ENCODE measurements around the gene COL3A1.

The COL3A1 gene

DNA sequence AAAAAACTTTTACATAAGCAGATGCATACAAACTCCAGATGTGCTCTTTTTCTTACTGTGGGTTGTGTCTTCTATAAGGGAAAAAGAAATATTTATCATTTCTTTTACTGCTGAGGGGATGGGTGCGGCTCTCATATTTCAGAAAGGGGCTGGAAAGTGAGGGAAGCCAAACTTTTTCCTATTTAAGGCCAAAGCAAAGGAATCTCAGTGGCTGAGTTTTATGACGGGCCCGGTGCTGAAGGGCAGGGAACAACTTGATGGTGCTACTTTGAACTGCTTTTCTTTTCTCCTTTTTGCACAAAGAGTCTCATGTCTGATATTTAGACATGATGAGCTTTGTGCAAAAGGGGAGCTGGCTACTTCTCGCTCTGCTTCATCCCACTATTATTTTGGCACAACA lies at the start of gene COL3A1:
Gene COL3A1 (plus strand): TSS at position 210 of the 400 bp plus-strand sequence. CDS start 117 bp downstream, at position 327.
- DNase-seq, result no peak
- in situ Hi-C loops (cut with HindIII; ENCODE audit: low pct_ligation_motif_present, low pct_unique_long_range_greater_than_20kb, low sequenced_read_pairs), result no loop called here

DNA sequence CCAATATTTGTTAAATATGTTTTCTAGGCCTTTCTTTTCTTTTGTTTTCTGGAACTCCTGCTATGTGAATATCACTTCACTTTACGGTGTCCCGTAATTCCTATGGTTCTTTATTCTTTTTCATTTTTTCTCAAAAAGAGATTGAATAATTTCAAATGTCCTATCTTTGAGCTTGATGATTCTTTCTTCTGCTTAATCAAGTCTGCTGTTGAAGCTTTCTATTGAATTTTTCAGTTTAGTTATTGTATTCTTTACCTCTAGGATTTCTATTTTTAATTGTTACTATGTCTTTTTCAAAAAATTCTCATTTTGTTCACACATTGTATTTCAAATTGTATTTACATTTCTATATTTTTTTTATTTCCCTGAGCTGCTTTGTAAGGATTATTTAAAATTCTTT lies 45.5 kb upstream of the COL3A1 start:
- DNase-seq, result no peak
- in situ Hi-C loops (cut with HindIII; ENCODE audit: low pct_ligation_motif_present, low pct_unique_long_range_greater_than_20kb, low sequenced_read_pairs), result no loop called here

DNA sequence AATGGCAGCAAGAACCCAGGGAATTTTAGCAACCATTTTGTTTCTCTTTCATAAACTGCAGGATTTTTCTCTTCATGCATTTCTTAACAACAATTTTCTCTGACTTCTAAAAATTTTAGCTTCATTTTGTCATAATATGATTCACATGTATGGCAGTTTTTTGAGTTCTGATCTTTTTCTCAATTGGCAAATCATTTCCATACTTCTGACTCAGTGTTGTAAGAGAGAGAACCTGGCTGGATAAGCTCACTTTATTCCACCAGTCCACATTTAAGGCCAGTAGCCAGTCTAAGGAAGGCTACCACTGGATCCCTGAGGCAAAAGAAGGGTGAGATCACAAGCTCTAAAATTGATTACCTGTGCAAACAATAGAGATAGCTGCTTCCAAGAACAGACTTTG lies 42.8 kb upstream of the COL3A1 start:
- in situ Hi-C loops (cut with HindIII; ENCODE audit: low pct_ligation_motif_present, low pct_unique_long_range_greater_than_20kb, low sequenced_read_pairs), result no loop called here
- no peak for DNase-seq

DNA sequence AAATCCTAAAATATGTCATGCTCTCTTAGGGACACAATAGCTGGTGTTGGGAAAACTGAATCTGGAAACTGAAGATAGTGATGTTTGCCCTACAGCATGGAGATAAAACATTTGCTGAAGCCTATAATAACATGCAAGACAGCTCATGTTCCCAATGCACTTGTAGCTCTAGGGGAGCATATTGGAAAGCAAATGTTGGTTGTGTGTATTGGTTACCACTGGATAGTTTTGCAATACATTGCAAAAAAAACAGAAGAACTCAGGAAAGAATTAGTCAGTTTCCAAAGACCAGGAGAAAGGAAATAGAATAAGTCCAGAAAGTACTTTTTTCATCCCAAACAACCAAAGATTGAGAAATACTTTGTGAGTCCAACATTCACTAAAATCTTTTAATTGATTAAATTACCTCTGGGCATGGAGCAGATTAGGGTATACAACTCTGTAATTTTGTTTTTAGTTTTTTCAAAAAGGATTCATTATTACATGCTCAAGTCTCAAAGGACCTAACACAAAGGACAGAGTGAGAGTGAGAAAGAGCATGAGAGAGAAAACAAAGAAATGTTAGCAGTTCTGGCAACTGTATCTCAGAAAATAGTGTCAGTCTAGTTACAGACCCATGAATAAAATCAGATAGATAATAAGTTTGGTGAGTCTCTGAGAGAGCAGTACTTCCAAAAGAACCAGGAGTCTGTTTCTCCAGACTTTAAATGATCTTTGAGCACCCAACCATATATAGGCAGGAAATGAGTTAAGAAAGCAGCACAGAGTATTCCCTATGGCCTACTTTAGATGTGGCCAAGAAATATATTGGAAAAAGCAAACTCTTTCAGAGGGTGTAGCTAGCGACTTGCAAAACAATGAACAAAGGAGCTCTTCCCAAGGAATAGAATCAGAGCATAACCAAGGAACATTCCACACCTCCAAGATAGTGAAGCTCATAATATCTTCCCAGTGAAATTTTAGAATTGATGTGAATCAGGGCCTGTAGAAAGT lies 36.6 kb upstream of the COL3A1 start:
- no peak for DNase-seq
- in situ Hi-C loops (cut with HindIII; ENCODE audit: low pct_ligation_motif_present, low pct_unique_long_range_greater_than_20kb, low sequenced_read_pairs), result no loop called here

DNA sequence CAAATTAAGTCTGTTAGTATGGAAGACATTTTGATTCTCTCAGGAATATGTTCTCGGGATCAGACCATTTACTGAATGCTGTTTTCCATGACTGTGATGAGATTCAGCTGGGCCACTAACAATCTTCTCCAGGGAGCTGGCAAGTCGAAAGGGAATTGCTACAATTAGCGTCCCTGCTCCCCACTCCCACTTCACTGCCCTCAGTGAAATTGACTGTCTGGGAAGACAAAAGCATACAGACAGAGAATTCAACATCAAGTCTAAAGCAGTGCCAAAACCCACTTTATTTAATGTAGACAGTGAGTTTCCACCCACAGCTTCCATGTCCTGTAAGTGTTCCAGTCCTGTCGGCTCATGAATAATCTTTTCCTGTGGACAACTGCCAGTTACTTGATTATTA lies 34.0 kb upstream of the COL3A1 start:
- in situ Hi-C loops (cut with HindIII; ENCODE audit: low pct_ligation_motif_present, low pct_unique_long_range_greater_than_20kb, low sequenced_read_pairs), result no loop called here
- DNase-seq, result no peak

DNA sequence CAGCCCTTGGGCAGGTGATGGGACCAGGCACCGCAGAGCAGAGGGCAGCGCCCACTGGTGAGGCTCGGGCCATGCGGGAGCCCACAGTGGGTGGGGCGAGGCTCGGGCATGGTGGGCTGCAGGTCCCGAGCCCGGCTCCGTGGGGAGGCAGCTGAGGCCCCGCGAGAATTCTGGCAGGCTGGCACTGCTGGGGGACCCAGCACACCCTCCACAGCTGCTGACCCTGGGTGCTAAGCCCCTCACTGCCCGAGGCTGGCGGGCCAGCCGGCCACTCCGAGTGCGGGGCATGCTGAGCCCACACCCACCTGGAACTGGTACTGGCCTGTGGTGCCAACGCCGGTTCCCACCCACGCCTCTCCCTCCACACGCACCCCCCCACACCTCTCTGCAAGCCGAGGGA lies 29.7 kb upstream of the COL3A1 start:
- no peak for DNase-seq
- in situ Hi-C loops (cut with HindIII; ENCODE audit: low pct_ligation_motif_present, low pct_unique_long_range_greater_than_20kb, low sequenced_read_pairs), result no loop called here

DNA sequence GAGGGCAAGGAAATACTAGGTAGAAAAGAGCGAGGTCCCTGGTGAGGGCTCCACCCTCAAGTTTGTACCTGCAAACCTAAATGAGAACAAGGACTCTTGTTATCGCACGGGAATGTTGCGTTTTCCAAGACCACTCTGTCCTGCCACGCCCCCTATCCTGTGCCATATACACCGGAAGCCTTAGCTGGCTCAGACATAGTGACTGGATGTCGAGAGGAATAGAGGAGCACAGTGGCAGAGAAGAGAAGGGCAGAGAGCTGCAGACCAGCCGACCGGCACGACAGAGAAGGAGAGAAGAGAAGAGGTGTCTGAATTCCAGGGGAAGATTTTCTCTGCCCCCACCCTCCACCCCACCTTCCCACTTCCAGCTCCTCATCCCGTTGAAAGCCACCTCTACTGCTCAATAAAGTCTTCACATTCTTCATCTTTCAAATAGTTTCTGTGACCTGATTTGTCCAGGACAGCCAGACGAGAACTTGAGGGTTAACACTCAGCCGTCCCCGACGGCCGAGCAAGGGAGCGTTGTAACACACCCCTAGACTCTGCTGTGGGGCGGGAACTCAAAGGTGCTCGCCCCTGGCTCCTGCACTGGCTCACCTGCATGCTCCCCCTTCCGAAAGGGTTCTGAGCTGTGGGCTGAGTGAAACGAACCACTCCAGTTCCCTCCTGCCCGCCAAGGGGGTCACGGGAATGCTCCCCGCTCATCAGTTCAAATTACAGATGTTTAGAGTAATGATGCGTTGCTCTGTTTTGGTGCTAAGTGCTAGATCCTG lies 24.9 kb upstream of the COL3A1 start:
- no peak for DNase-seq
- in situ Hi-C loops (cut with HindIII; ENCODE audit: low pct_ligation_motif_present, low pct_unique_long_range_greater_than_20kb, low sequenced_read_pairs), result no loop called here

DNA sequence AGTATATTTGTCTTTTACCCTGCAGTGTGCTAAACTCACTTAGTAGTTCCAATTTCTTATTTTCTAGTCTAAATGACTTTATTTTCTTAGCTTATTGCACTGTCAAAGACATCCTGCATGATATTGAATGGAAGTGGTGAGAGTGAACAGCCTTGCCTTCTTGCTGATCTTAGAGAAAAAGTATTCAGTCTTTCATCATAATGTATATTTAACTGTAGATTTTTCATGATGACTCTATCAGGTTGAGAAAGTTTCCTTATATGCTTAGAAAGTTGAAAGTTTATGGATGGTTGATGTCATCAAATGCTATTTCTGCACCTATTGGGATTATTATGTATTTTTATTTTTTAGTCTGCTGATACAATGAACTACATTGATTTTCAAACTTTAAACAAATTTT lies 21.3 kb upstream of the COL3A1 start:
- DNase-seq, result no peak
- in situ Hi-C loops (cut with HindIII; ENCODE audit: low pct_ligation_motif_present, low pct_unique_long_range_greater_than_20kb, low sequenced_read_pairs), result no loop called here

DNA sequence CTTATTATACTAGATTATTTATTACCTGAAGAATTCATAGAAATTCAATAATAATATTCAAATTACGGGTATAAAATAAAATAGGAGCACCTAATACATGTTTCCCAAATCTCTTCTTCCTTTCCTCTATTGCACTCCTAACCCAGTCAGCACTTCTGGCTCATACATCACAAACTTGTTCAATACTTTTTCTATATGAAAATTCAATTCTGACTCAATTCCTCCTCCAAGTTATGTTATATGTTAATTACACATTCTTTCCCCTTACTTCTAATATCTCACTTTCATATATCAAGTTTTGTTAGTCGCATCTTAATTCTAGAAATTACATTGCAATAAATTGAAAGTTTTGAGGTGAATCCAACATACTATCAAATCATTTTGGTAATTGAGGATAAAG lies 17.9 kb upstream of the COL3A1 start:
- in situ Hi-C loops (cut with HindIII; ENCODE audit: low pct_ligation_motif_present, low pct_unique_long_range_greater_than_20kb, low sequenced_read_pairs), result no loop called here

DNA sequence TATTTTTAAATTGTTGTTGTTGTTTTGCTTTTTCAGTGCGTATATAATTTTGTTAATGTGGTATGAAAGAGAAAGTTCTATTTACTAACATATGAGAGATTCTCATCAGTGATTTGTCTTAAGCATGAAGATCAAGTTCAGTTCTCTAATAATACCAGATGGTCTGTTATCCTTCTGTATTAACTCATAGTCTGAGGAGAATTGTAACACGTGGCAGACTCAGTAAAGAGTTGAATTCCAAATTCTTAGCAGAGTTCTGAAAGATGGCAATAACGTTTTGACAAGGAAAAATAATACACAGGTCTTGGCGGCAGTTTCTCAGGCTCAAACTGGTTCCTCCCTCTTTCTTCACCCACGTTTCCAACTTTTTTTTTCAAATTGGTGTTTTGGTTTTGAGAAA lies 17.2 kb upstream of the COL3A1 start:
- no peak for DNase-seq
- in situ Hi-C loops (cut with HindIII; ENCODE audit: low pct_ligation_motif_present, low pct_unique_long_range_greater_than_20kb, low sequenced_read_pairs), result no loop called here

More for the DNA sequence above, 17.9 kb upstream of the COL3A1 start:
- no peak for DNase-seq

DNA sequence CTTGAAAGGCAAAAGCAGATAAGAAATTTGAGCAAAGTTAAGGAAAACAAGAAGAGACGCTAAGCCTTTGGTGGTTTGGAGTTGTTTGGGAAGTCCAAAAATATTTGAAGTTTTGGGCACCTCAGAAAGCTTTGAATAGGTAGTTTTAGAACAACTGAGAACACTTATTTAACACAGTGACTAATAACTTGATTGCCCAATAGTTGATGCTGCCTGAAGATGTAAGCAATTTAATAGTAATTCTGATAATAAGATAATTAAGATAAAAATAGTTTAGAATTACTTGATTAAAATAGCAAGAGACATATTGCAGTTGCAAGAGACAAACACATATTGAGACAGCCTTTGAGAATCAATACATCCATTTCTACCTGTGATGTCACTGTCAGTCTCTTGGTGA lies 16.5 kb upstream of the COL3A1 start:
- in situ Hi-C loops (cut with HindIII; ENCODE audit: low pct_ligation_motif_present, low pct_unique_long_range_greater_than_20kb, low sequenced_read_pairs), result no loop called here

DNA sequence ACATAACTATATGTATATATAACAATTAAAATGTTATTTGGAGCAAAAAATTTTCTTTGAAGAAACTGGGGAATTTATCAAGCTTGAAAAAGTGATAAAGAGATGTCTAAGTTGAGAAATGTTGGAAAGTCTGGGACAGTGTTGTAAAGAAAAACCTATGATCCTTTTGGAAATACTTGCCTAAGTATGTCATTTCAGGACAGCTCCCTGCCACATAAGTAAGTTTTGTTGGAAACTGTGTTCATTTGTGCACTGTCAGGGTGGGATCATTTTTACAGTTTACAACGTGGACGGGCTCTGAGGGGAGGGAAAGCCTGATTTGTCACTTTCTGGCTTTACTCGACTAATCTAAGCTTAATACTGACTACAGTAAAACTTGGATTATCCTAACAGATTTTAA lies 10.4 kb upstream of the COL3A1 start:
- in situ Hi-C loops (cut with HindIII; ENCODE audit: low pct_ligation_motif_present, low pct_unique_long_range_greater_than_20kb, low sequenced_read_pairs), result no loop called here
- DNase-seq, result no peak

More for the DNA sequence above, 16.5 kb upstream of the COL3A1 start:
- DNase-seq, result no peak

DNA sequence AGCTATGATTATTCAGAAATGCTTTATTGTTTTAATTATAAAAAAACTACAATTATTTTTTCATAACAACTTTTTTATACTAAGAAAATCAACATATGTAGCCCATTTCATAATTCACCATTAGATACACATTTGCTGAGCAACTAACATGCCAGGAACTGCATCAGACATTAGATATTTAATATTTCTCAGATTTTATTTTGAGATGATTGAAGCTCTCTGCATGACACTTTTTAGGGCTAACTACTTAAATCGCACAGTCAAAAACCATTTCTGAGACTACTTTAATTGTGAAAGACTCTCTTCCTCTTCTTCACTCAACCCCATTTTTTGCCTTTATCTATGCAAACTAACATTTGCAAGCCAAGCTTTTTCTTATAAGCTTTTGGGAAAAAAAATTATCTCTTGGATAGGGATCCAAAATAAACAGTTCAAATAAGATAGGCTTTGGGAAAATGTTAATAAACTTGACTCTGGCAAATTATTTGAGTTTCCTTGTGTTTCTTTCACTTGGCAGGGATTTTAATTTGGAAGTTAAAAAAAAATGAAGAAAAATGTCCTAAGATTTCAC lies 9.1 kb upstream of the COL3A1 start:
- no peak for DNase-seq
- in situ Hi-C loops (cut with HindIII; ENCODE audit: low pct_ligation_motif_present, low pct_unique_long_range_greater_than_20kb, low sequenced_read_pairs), result no loop called here

DNA sequence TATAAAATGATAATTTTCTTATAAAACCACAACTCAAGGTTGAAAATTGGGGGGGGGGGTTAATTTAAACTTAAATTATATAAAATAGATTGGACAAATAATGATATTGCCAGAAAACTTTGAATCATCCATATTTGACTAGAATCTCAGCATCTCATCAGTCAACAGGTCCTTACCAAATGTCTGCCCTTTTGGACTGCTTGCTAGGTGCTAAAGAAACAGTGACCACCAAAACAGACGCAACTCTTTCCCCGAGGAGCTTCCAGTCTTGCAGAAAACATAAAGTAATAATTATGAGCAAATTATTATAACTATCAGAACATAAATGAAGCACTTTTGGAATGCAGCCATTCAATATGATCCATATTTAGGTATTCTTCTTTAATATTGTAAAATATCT lies 8.6 kb upstream of the COL3A1 start:
- in situ Hi-C loops (cut with HindIII; ENCODE audit: low pct_ligation_motif_present, low pct_unique_long_range_greater_than_20kb, low sequenced_read_pairs), result no loop called here
- DNase-seq, result no peak

DNA sequence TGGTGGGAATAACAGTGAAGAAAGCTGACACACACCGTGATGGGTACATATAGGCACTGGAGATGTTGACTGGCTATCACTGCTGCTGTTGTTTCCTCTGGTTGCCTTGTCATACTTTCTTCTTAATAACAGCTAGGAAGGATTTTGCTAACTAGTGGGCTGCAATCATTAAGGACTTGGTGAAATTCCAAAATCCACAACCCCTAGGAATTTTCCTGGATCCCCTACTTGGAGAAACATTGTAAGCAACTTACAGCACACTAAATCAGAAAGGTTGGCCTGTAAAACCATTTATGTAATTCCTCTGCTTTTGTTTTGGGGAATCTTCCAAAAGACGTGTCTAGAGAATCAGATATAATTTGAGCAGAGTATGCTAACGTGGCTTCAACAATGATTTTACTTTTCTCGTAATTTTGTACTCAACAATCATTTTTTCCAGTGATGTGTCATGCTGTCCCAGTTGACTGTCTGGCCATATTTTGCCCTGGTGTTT lies 8.0 kb upstream of the COL3A1 start:
- in situ Hi-C loops (cut with HindIII; ENCODE audit: low pct_ligation_motif_present, low pct_unique_long_range_greater_than_20kb, low sequenced_read_pairs), result no loop called here
- no peak for DNase-seq

DNA sequence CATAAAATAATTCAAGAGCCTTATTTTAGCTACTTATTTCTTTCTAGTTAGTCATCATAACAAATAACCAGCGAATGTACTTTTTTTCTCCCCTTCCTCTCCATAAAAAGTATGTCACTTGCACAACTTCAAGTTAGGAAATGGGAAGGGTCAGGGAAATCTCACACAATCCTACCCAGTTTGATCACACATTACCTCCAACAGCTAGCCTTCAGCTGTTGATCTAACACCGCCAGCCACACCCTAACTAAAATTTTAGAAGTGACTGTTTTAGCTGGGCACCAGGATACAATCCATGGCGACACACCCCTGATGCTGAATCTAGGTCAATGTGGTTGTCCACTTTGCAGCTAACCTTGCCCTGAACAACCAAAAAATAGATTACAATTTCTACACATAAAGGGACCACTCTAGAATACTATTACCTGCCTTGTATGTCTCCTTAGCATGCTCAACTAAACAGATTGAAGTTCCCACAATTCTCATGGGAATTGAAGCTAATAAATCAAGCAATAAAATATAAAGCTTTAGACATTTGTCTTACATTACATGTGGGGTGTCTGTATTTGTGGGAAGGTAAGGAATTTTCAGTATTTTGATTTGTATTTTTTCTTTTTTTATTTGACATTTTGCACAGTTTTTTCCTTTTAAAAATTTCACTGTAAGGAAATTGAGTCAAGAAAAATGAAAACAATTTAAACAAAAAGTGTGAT lies 7.3 kb upstream of the COL3A1 start:
- in situ Hi-C loops (cut with HindIII; ENCODE audit: low pct_ligation_motif_present, low pct_unique_long_range_greater_than_20kb, low sequenced_read_pairs), result no loop called here
- no peak for DNase-seq

DNA sequence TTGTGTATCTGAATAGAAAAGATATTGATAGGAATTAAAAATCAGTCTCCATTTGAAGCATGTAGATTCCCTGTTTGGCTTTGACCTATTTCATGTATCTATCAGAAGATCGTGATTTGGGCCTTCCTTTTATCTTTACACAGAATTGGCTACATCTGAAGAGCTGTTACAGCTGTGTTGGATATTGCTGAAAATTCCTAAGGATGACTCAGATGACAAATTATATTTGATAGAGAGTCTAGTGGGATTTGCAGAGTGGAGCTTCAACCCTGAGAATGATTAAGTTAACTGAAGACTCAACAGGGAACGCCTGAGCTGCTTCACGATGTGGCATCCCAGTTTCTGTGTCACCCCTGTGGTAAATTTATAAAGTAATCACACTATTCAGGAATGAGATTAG lies 4.9 kb upstream of the COL3A1 start:
- no peak for DNase-seq
- in situ Hi-C loops (cut with HindIII; ENCODE audit: low pct_ligation_motif_present, low pct_unique_long_range_greater_than_20kb, low sequenced_read_pairs), result no loop called here

DNA sequence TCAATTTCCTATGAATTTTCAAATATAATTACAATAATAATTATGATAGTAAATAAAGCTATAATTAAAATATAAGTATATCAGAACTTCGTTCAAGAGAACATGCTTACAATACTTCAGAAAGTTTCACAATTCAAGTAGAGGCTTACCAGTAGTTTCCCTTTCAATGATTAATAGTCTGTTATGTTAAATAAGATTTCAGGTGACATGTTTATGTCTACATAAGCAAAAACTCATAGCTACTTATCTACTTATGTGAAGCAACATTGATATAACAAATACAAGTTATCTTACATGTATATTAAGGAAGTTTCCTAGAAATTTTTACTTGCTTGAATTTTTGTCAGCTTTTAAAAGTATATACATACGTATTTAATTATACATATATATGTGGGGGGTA lies 4.5 kb upstream of the COL3A1 start:
- in situ Hi-C loops (cut with HindIII; ENCODE audit: low pct_ligation_motif_present, low pct_unique_long_range_greater_than_20kb, low sequenced_read_pairs), result no loop called here

DNA sequence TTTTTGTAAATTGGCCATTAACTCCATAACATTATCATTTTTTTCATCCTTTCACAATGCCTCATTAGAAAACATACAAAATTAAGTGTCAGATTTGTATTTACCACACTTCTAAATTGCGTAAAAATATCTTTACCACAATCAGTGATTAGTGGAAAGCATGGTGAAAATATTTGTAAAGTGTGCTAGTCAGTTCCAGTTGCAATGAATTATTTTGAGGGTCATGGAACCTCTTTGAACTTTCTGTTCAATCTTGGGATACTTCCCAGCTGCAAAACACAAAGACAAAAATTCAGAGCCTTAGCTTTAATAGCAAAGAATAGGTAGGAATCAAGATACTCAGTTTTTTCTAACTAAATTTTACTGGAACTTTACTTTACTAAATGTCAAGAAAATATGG lies 4.0 kb upstream of the COL3A1 start:
- in situ Hi-C loops (cut with HindIII; ENCODE audit: low pct_ligation_motif_present, low pct_unique_long_range_greater_than_20kb, low sequenced_read_pairs), result no loop called here
- no peak for DNase-seq

More for the DNA sequence above, 4.5 kb upstream of the COL3A1 start:
- no peak for DNase-seq
